22Rv1 (cell line): Measurements from ENCODE around the gene LASP1NB.
"Not testable (repeated sequence)": the region's sequence is repeated elsewhere in the genome, so short reads cannot be mapped to it uniquely, and the experiment has no call there.

Source experiments
- CTCF ChIP-seq: fragments of 450-650 bp; IDR thresholded peaks from 2 replicates; pipeline ENCODE4 v1.5.1; 2017; ENCODE audit warnings: mild to moderate bottlenecking
- ZFX ChIP-seq: fragments of 450-650 bp; IDR thresholded peaks from 2 replicates; pipeline ENCODE4 v1.6.1; 2017; ENCODE audit warnings: antibody characterized with exemption, borderline replicate concordance

GRCh38 chr17:38953800-38954199, 28.4 kb downstream of the LASP1NB start:
- not testable (repeated sequence) for TF ChIP-seq CTCF, ZFX
